NCI-H187 treated with DMSO at 0.1 percent for 48 hours (cell line): ENCODE results near the gene LMO7.
A peak's percentile ranks its signal among the peaks of the same experiment; 100 is the strongest.
"Not testable (repeated sequence)": the region's sequence is repeated elsewhere in the genome, so short reads cannot be mapped to it uniquely, and the experiment has no call there.

ENCODE experiments used
- DNase-seq: peaks from one replicate; lab custom pipeline; 2025; lab: John Stamatoyannopoulos, UW

The LMO7 gene

GRCh38 chr13:75743072-75743471 lies 106.9 kb downstream of the LMO7 start:
- DNase-seq: not testable (repeated sequence)

- no peak for DNase-seq
Measured at GRCh38 chr13:75744127-75744526, 108.0 kb downstream of the LMO7 start.

GRCh38 chr13:75745387-75745786 lies 109.3 kb downstream of the LMO7 start:
- DNase-seq: no peak

- no peak for DNase-seq
Measured at GRCh38 chr13:75748874-75749273, 112.7 kb downstream of the LMO7 start.

- no peak for DNase-seq
Measured at GRCh38 chr13:75749407-75749806, 113.3 kb downstream of the LMO7 start.

- DNase-seq: no peak
Measured at GRCh38 chr13:75751350-75751749, 115.2 kb downstream of the LMO7 start.

GRCh38 chr13:75752826-75753225 lies 116.7 kb downstream of the LMO7 start:
- no peak for DNase-seq

- DNase-seq: no peak
Measured at GRCh38 chr13:75754936-75755335, 118.8 kb downstream of the LMO7 start.

- no peak for DNase-seq
Measured at GRCh38 chr13:75757336-75757735, 121.2 kb downstream of the LMO7 start.

GRCh38 chr13:75759531-75759930 lies 123.4 kb downstream of the LMO7 start:
- DNase-seq: no peak

GRCh38 chr13:75760131-75761021 lies 124.2 kb downstream of the LMO7 start:
- peak; percentile 63 for DNase-seq

GRCh38 chr13:75761369-75761768 lies 125.2 kb downstream of the LMO7 start:
- no peak for DNase-seq

GRCh38 chr13:75762076-75762937 lies 126.2 kb downstream of the LMO7 start:
- DNase-seq: no peak

- DNase-seq: no peak
Measured at GRCh38 chr13:75762955-75763354, 126.8 kb downstream of the LMO7 start.

- no peak for DNase-seq
Measured at GRCh38 chr13:75763512-75763911, 127.4 kb downstream of the LMO7 start.

- no peak for DNase-seq
Measured at GRCh38 chr13:75764251-75764925, 128.3 kb downstream of the LMO7 start.

- no peak for DNase-seq
Measured at GRCh38 chr13:75764926-75765310, 128.8 kb downstream of the LMO7 start.

GRCh38 chr13:75766636-75767035 lies 130.5 kb downstream of the LMO7 start:
- DNase-seq: no peak

- DNase-seq: no peak
Measured at GRCh38 chr13:75769141-75769905, 133.2 kb downstream of the LMO7 start.

- DNase-seq: no peak
Measured at GRCh38 chr13:75770164-75770563, 134.0 kb downstream of the LMO7 start.

GRCh38 chr13:75770592-75771011 lies 134.5 kb downstream of the LMO7 start:
- no peak for DNase-seq

- no peak for DNase-seq
Measured at GRCh38 chr13:75771226-75771625, 135.1 kb downstream of the LMO7 start.
